Ascending aorta (tissue), 2 donors: ENCODE results near the gene SLC43A2. TPM values are rescaled to one million over a fixed set of nuclear protein-coding genes. Genes with fewer than 3 reads are reported as not detected.

Experiments used
- DNase-seq, 2 donors: peaks; one replicate each; pipeline ENCODE4 v3.0.0-alpha.2; 2019; ENCODE audit warnings: low spot score in 2 of 2
- H3K27ac ChIP-seq, 2 donors: fragments of 200-600 bp; sonication (generic); one replicate each; pipeline ENCODE4 v1.5.1; 2016 to 2017; ENCODE audit warnings: mild to moderate bottlenecking in 1 of 2
- H3K27me3 ChIP-seq: fragments of 200-600 bp; sonication (generic); one replicate; pipeline ENCODE4 v1.5.1; 2017
- H3K36me3 ChIP-seq, 2 donors: fragments of 200-600 bp; sonication (generic); one replicate each; pipeline ENCODE4 v1.5.1; 2016
- H3K4me1 ChIP-seq, 2 donors: fragments of 200-600 bp; sonication (generic); one replicate each; pipeline ENCODE4 v1.5.1; 2016 to 2017; ENCODE audit warnings: mild to moderate bottlenecking in 1 of 2
- H3K4me3 ChIP-seq, 2 donors: fragments of 200-600 bp; sonication (generic); one replicate each; pipeline ENCODE4 v1.5.1; 2016 to 2017; ENCODE audit warnings: mild to moderate bottlenecking in 1 of 2
- H3K9me3 ChIP-seq, 2 donors: fragments of 200-600 bp; sonication (generic); one replicate each; pipeline ENCODE4 v1.5.1; 2016
- CTCF ChIP-seq, 3 experiments: fragments of 200-600 bp in 2 of 3; fragments of 450-650 bp in 1 of 3; sonication (generic) in 2 of 3; IDR thresholded peaks; one replicate each; pipeline ENCODE4 v1.5.1; 2016 to 2019; ENCODE audit warnings: antibody characterized with exemption in 3 of 3, mild to moderate bottlenecking in 1 of 3, moderate library complexity in 1 of 3
- intact Hi-C: fragments of 100-400 bp; cut with DNase I; formaldehyde crosslinking; loops from one replicate; pipeline ENCODE4 v1.15.1; 2023
- total RNA-seq: library from RNA; depleted of rRNA; stranded (reverse); fragments of >200 nt; gene quantifications from one replicate; pipeline ENCODE4 v1.1.0, GENCODE V29; 2016

Gene SLC43A2
- total RNA-seq, 1 donor from 2014 or later, result 27.6 TPM

GRCh38 chr17:1605681-1606351, 22.8 kb downstream of the SLC43A2 start:
- Histone ChIP-seq H3K27me3 (no peaks in the 10 kb centered on the region), H3K36me3 (no peaks in the 10 kb centered on the region), H3K4me1 (no peaks in the 10 kb centered on the region), H3K27ac (no peak overlapping the region), H3K4me3 (no peak overlapping the region), H3K9me3 (no peaks in the 10 kb centered on the region)
- no peak for TF ChIP-seq CTCF (IDR thresholded peaks at IDR 0.05)
- no peak for DNase-seq
- intact Hi-C loops, result no loop called here

GRCh38 chr17:1604831-1605528, 23.7 kb downstream of the SLC43A2 start:
- H3K27me3 ChIP-seq, result no peaks in the 10 kb centered on the region
- H3K4me1 ChIP-seq, result no peaks in the 10 kb centered on the region
- intact Hi-C loops, result no loop called here
- no peaks in the 10 kb centered on the region for H3K36me3 ChIP-seq
- no peak for DNase-seq
- H3K4me3 ChIP-seq, result no peak overlapping the region
- H3K27ac ChIP-seq, result no peak overlapping the region
- no peak for TF ChIP-seq CTCF (IDR thresholded peaks at IDR 0.05)
- H3K9me3 ChIP-seq, result no peaks in the 10 kb centered on the region

GRCh38 chr17:1601571-1601970, 27.1 kb downstream of the SLC43A2 start:
- Histone ChIP-seq H3K27ac (no peak overlapping the region), H3K4me3 (no peak overlapping the region), H3K9me3 (no peaks in the 10 kb centered on the region), H3K36me3 (no peaks in the 10 kb centered on the region), H3K4me1 (no peaks in the 10 kb centered on the region), H3K27me3 (no peaks in the 10 kb centered on the region)
- TF ChIP-seq CTCF (IDR thresholded peaks at IDR 0.05), result no peak
- intact Hi-C loops, result no loop called here
- DNase-seq, result no peak

- TF ChIP-seq CTCF (IDR thresholded peaks at IDR 0.05), result no peak
- no peak overlapping the region for H3K4me3 ChIP-seq
These were observed 30.1 kb downstream of the SLC43A2 start for GRCh38 chr17:1598399-1599095.

GRCh38 chr17:1597861-1598342, 30.7 kb downstream of the SLC43A2 start:
- Histone ChIP-seq H3K4me1 (peaks cover 0 to 9% of the 10 kb centered on the region in 2 donors), H3K36me3 (no peaks in the 10 kb centered on the region), H3K9me3 (no peaks in the 10 kb centered on the region), H3K27ac (no peak overlapping the region), H3K27me3 (no peaks in the 10 kb centered on the region), H3K4me3 (no peak overlapping the region)
- TF ChIP-seq CTCF (IDR thresholded peaks at IDR 0.05), result no peak
- intact Hi-C loops, result no loop called here
- DNase-seq, result no peak

More at GRCh38 chr17:1598399-1599095, 30.1 kb downstream of the SLC43A2 start:
- no peaks in the 10 kb centered on the region for H3K9me3 ChIP-seq
- H3K27me3 ChIP-seq, result no peaks in the 10 kb centered on the region
- intact Hi-C loops, result no loop called here
- H3K4me1 ChIP-seq, result peaks cover 0 to 4% of the 10 kb centered on the region in 2 donors
- no peak for DNase-seq
- H3K36me3 ChIP-seq, result no peaks in the 10 kb centered on the region
- H3K27ac ChIP-seq, result no peak overlapping the region
